ENCODE data around the gene CDH23. TPM values are rescaled to one million over a fixed set of nuclear protein-coding genes. Genes with fewer than 3 reads are reported as not detected.
A peak's percentile ranks its signal among the peaks of the same experiment; 100 is the strongest.
"Not testable (repeated sequence)": the region's sequence is repeated elsewhere in the genome, so short reads cannot be mapped to it uniquely, and the experiment has no call there.

The CDH23 gene
- polyA plus RNA-seq, 4 donors: 0.60 to 2.9 (median 1.5) TPM

GRCh38 chr10:71849461-71849908 lies 452.8 kb downstream of the CDH23 start:
- no peak for DNase-seq (ENCODE audit: low read depth in 4 of 4, low spot score in 3 of 4)

- DNase-seq (ENCODE audit: low read depth in 4 of 4, low spot score in 3 of 4): no peak
Observed at GRCh38 chr10:71850021-71850742, 453.5 kb downstream of the CDH23 start.

GRCh38 chr10:71850743-71851464 lies 454.2 kb downstream of the CDH23 start, which contains the start of gene PSAP:
TSS of gene PSAP (minus strand) at chr10:71851251. CDS start at chr10:71851221, 30 bp downstream.
- DNase-seq (ENCODE audit: low read depth in 4 of 4, low spot score in 3 of 4): peak; percentile 96 to 97 (median 96)

GRCh38 chr10:71851465-71852095 lies 454.9 kb downstream of the CDH23 start:
- DNase-seq (ENCODE audit: low read depth in 4 of 4, low spot score in 3 of 4): not testable (repeated sequence)

GRCh38 chr10:71852355-71852937 lies 455.7 kb downstream of the CDH23 start:
- DNase-seq (ENCODE audit: low read depth in 4 of 4, low spot score in 3 of 4): no peak

GRCh38 chr10:71854031-71854430 lies 457.3 kb downstream of the CDH23 start:
- no peak for DNase-seq (ENCODE audit: low read depth in 4 of 4, low spot score in 3 of 4)

GRCh38 chr10:71856619-71857018 lies 459.9 kb downstream of the CDH23 start:
- no peak for DNase-seq (ENCODE audit: low read depth in 4 of 4, low spot score in 3 of 4)

GRCh38 chr10:71857934-71858890 lies 461.5 kb downstream of the CDH23 start:
- no peak for DNase-seq (ENCODE audit: low read depth in 4 of 4, low spot score in 3 of 4)

- peak in 1 of 4 donors; percentile 54 for DNase-seq (ENCODE audit: low read depth in 4 of 4, low spot score in 3 of 4)
Observed at GRCh38 chr10:71860243-71861029, 463.7 kb downstream of the CDH23 start.

- no peak for DNase-seq (ENCODE audit: low read depth in 4 of 4, low spot score in 3 of 4)
Observed at GRCh38 chr10:71863203-71863602, 466.5 kb downstream of the CDH23 start.

GRCh38 chr10:71864911-71865361 lies 468.2 kb downstream of the CDH23 start:
- DNase-seq (ENCODE audit: low read depth in 4 of 4, low spot score in 3 of 4): no peak

Other genes starting within 250 kb of the CDH23 start
- 10 to 100 TPM; 51.1 to 74.8 (median 54.1) TPM for gene UNC5B, start 184.3 kb upstream of the CDH23 start, polyA plus RNA-seq (ENCODE audit: insufficient read length in 4 of 4)
- gene SLC29A3, start 77.7 kb upstream of the CDH23 start, polyA plus RNA-seq (ENCODE audit: insufficient read length in 4 of 4): 1 to 10 TPM; 7.7 to 8.7 (median 7.9) TPM